ENCODE data around the gene FMN1.

DNA sequence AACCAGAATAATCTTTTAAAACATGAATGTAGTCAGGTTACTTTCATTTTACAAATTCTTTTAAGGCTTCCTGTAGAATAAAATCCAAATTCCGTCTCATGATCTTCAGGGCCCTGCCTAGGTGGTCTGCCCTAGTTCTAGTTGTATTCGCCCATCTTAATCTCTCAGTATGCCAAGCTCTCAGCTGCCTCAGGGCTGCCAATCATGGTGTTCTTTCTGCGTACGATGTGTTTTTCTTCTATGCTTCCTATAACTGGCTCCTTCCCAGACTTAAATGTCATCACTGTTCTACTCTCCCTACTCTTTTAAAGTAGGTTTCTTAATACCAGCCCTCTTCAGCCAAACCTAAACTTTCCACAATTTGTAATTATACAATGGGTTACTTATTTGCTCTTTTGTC lies 369.3 kb downstream of the FMN1 start:
- TF ChIP-seq POLR2A (IDR thresholded peaks at IDR 0.05; ENCODE audit: low read depth, low read length) (no peak), CEBPB (IDR thresholded peaks at IDR 0.05; ENCODE audit: borderline replicate concordance in 1 of 2, low read depth in 2 of 2, low read length in 2 of 2) (no peak), ATF2 (IDR thresholded peaks at IDR 0.05; ENCODE audit: low read length) (no peak), E2F8 (IDR thresholded peaks at IDR 0.05; ENCODE audit: low read depth, partially characterized antibody) (no peak)

All from GM12878 (cell line).